NT2/D1 (cell line): ENCODE data around the gene SNX2.

Experiments
- DNase-seq: peaks from one replicate; pipeline ENCODE4 v3.0.0-alpha.2; 2011; ENCODE audit warnings: low read depth, low spot score
- H3K27me3 ChIP-seq: 2 replicates; pipeline ENCODE4 v1.6.0; 2011; ENCODE audit warnings: mild to moderate bottlenecking; ENCODE audit not compliant: insufficient read length, insufficient read depth
- H3K36me3 ChIP-seq: 2 replicates; pipeline ENCODE4 v1.6.1; 2011; ENCODE audit warnings: mild to moderate bottlenecking, low read length, mixed read lengths; ENCODE audit not compliant: insufficient read depth, insufficient read length
- H3K4me1 ChIP-seq: 2 replicates; pipeline ENCODE4 v1.5.1; 2011; ENCODE audit not compliant: insufficient read depth, insufficient read length
- H3K4me3 ChIP-seq: 2 replicates; pipeline ENCODE4 v1.5.1; 2011; ENCODE audit warnings: low read depth; ENCODE audit not compliant: insufficient read length
- H3K9ac ChIP-seq: 2 replicates; pipeline ENCODE4 v1.6.0; 2011; ENCODE audit warnings: low read depth; ENCODE audit not compliant: insufficient read length
- H3K9me3 ChIP-seq: 2 replicates; pipeline ENCODE4 v1.5.1; 2011; ENCODE audit warnings: mild to moderate bottlenecking, low read length; ENCODE audit not compliant: insufficient read depth
- SUZ12 ChIP-seq: IDR thresholded peaks from 2 replicates; pipeline ENCODE4 v1.6.1; 2011; ENCODE audit not compliant: insufficient read length, insufficient read depth; ENCODE audit errors: extremely low read depth
- YY1 ChIP-seq: IDR thresholded peaks from 2 replicates; pipeline ENCODE4 v1.6.1; 2011; ENCODE audit not compliant: insufficient read length, insufficient read depth
- ZNF274 ChIP-seq: IDR thresholded peaks from 2 replicates; pipeline ENCODE4 v1.6.1; 2011; ENCODE audit warnings: mild to moderate bottlenecking, low read depth, low read length

SNX2 gene

DNA sequence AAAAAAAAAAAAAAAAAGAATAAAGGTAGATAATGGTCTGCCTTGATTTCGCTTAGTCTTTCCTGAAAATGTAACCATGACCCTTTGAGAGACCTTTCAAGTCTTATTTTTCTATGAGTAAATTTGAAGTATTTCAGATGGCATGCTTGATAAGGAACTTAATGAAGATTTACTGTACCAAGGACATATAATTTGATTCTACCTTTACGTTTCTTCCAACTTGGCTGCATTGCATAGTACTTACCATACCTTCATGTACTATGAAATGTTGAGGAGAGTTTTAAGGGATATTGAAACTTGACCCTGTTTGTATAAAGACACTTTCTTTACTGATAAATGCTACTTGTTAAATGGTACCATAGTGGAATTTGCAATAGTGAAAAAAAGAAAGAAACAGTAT lies 35.5 kb downstream of the SNX2 start:
- H3K4me1 ChIP-seq = no peaks in the 10 kb centered on the region
- H3K9ac ChIP-seq = no peak overlapping the region
- peaks cover 16% of the 10 kb centered on the region for H3K36me3 ChIP-seq
- no peaks in the 10 kb centered on the region for H3K9me3 ChIP-seq
- DNase-seq = no peak
- no peak for TF ChIP-seq YY1
- no peak for TF ChIP-seq SUZ12
- TF ChIP-seq ZNF274 = no peak
- no peaks in the 10 kb centered on the region for H3K27me3 ChIP-seq
- H3K4me3 ChIP-seq = no peak overlapping the region

DNA sequence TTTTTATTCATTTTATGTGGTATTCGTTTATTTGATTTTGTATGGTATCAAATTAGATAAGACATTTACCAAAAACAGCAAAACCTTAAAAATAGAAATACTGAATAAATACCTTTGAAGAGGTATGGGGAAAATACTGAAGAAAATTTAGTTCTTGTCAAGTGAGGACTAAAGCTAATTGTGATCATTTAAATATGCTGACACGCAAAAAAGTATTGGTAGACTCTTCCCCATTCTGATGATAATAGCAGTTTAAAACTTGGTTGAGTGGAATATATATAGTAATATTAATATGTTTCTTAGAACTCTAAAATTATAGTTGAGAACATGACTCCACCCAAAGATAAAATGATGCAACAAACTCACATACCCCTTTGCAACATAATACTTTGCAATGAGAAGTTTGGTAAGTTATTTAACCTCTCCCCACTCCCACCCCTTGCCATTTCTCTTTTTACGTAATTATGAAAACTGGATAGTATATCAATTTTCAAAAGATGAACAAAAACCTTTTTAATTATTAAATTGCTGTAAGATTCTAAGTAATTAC lies 40.4 kb downstream of the SNX2 start:
- Histone ChIP-seq H3K27me3 (no peaks in the 10 kb centered on the region), H3K36me3 (no peaks in the 10 kb centered on the region), H3K4me3 (no peak overlapping the region), H3K4me1 (no peaks in the 10 kb centered on the region), H3K9me3 (no peaks in the 10 kb centered on the region), H3K9ac (no peak overlapping the region)
- no peak for TF ChIP-seq YY1
- TF ChIP-seq SUZ12 = no peak
- no peak for TF ChIP-seq ZNF274
- no peak for DNase-seq

DNA sequence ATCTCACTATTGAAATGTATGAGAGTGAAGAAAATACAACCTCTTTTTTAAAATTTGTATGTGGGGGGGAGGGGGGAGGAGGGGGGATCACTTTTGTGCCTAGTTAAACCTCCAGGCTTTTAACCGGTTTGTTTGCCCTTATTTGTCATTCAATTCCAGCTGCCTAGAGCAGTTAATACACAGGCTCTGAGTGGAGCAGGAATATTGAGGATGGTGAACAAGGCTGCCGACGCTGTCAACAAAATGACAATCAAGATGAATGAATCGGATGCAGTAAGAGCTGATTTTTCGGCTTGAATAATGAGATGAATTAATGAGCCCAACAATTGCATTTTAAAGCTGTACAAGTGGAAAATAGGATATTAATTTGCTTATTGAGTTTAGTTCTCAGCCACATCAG lies 41.9 kb downstream of the SNX2 start:
- no peaks in the 10 kb centered on the region for H3K27me3 ChIP-seq
- H3K9me3 ChIP-seq = no peaks in the 10 kb centered on the region
- no peak for DNase-seq
- no peaks in the 10 kb centered on the region for H3K4me1 ChIP-seq
- H3K9ac ChIP-seq = no peak overlapping the region
- TF ChIP-seq ZNF274 (no peak), SUZ12 (no peak)
- no peak overlapping the region for H3K4me3 ChIP-seq
- no peaks in the 10 kb centered on the region for H3K36me3 ChIP-seq

DNA sequence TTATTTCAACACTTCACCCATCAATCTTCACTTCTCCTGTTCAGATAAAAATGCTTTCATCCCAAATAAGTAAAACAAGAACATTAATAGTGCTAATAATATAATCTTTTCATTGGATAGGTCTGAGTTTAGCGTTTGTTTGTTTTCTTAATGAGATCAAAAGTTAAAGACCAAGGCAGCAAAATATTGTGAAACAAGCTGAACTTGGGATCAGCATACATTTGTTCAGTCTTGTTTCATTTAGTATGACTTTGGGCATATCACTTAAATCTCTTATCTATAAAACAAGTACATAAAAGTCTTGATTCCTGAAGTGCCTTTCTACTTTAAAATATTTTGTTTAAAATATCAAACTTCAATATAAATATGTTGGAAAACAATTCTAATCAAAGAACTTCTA lies 57.1 kb downstream of the SNX2 start:
- Histone ChIP-seq H3K27me3 (no peaks in the 10 kb centered on the region), H3K4me3 (no peak overlapping the region), H3K9me3 (no peaks in the 10 kb centered on the region), H3K9ac (no peak overlapping the region), H3K36me3 (peaks cover 18% of the 10 kb centered on the region), H3K4me1 (no peaks in the 10 kb centered on the region)
- TF ChIP-seq YY1 = no peak
- no peak for TF ChIP-seq ZNF274
- TF ChIP-seq SUZ12 = no peak
- no peak for DNase-seq

DNA sequence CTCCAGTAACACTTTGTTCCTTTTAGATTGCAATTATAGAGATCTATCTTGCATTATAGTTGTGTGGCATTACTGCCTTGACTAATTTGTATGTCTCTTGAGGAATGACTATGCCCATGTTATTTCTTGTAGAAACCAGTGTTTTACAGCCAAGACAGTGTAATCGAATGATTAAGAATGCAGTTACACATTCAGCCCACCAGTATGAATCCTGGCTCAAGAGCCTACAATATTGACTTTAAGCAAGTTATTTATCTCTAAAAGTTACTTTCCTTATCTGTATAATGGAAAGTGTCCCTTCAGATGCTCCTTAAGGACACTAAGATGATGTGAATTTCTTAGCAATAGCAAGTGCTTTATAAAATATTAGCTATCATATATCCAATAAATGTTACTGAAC lies 60.8 kb downstream of the SNX2 start:
- Histone ChIP-seq H3K27me3 (no peaks in the 10 kb centered on the region), H3K4me1 (no peaks in the 10 kb centered on the region), H3K9ac (no peak overlapping the region), H3K36me3 (no peaks in the 10 kb centered on the region), H3K9me3 (no peaks in the 10 kb centered on the region), H3K4me3 (no peak overlapping the region)
- DNase-seq = no peak
- no peak for TF ChIP-seq ZNF274
- TF ChIP-seq SUZ12 = no peak
- TF ChIP-seq YY1 = no peak

DNA sequence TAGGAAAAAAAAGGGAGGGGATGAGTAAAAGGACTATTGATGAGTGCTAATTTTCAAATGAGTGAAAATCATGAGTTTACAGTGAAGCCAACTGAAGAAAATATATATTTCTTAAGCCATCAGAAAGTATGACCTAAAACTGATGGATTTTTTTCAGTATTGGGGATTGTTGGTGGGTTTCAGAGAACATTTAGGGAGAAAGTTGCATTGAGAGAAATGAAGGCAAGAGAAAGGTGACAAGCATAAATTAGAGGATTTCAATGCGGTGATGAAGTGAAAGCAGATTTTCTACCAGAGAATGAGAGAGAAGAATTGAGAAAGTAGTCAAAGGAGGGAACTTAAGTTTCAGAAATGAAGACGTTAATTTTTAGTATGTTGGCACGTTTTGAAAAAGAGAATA lies 62.1 kb downstream of the SNX2 start:
- TF ChIP-seq ZNF274 = no peak
- H3K9ac ChIP-seq = no peak overlapping the region
- DNase-seq = no peak
- H3K36me3 ChIP-seq = no peaks in the 10 kb centered on the region
- H3K27me3 ChIP-seq = no peaks in the 10 kb centered on the region
- no peaks in the 10 kb centered on the region for H3K4me1 ChIP-seq
- H3K4me3 ChIP-seq = no peak overlapping the region
- no peaks in the 10 kb centered on the region for H3K9me3 ChIP-seq

DNA sequence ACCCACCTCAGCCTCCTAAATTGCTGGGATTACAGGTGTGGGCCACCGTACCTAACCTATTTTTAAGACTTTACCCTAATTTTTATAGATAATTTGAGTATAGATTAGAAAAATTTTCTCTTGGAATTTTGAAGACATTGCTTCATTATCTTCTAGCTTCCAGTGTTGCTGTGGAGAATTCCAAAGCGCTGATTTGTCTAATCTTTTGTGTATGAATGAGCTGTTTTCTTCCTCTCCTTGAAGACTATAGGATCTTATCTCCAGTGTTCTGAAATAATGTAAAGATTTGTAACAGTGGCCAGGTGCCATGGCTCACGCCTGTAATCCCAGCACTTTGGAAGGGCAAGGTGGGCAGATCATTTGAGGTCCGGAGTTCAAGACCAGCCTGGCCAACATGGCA lies 64.9 kb downstream of the SNX2 start:
- no peak for DNase-seq
- H3K4me3 ChIP-seq = no peak overlapping the region
- peaks cover 10% of the 10 kb centered on the region for H3K27me3 ChIP-seq
- H3K36me3 ChIP-seq = no peaks in the 10 kb centered on the region
- no peaks in the 10 kb centered on the region for H3K9me3 ChIP-seq
- no peak overlapping the region for H3K9ac ChIP-seq
- H3K4me1 ChIP-seq = no peaks in the 10 kb centered on the region
- no peak for TF ChIP-seq SUZ12

DNA sequence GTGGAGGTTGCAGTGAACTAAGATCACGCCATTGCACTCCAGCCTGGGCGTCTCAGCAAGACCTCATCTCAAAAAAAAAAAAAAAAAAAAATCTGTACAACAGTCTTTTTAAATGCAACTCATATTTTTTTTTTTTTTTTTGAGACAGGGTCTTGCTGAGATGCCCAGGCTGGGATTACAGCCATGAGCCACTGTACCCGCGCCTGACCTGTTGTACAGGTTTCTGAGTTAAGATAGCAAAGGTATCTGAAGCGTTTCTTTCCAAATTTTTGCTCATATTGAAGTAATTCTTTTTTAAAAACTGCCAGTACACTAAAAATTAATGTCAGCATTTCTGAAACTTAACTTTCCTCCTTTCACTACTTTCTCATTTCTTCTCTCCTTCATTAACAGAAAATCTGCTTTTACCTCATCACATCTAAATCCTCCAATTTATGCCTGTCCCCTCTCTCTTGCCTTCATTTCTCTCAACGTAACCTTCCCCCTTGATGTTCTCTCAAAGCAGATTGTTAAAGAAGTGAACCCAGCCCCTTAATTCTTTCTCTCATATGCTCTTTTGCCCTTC lies 67.2 kb downstream of the SNX2 start:
- peaks cover 10% of the 10 kb centered on the region for H3K27me3 ChIP-seq
- H3K9ac ChIP-seq = no peak overlapping the region
- TF ChIP-seq ZNF274 (no peak), SUZ12 (no peak), YY1 (no peak)

More for the DNA sequence above, 67.2 kb downstream of the SNX2 start:
- H3K9me3 ChIP-seq = no peaks in the 10 kb centered on the region
- no peak overlapping the region for H3K4me3 ChIP-seq
- H3K4me1 ChIP-seq = no peaks in the 10 kb centered on the region
- no peak for DNase-seq
- no peaks in the 10 kb centered on the region for H3K36me3 ChIP-seq
